ENCODE measurements around the gene TLL1. TPM values are rescaled to one million over a fixed set of nuclear protein-coding genes. Genes with fewer than 3 reads are reported as not detected.

Gene TLL1
- total and polyA plus RNA-seq, 2 of the 13 experiments (the other 11 are each of a cell fraction or from before 2014, with no cell fraction given): not detected

DNA sequence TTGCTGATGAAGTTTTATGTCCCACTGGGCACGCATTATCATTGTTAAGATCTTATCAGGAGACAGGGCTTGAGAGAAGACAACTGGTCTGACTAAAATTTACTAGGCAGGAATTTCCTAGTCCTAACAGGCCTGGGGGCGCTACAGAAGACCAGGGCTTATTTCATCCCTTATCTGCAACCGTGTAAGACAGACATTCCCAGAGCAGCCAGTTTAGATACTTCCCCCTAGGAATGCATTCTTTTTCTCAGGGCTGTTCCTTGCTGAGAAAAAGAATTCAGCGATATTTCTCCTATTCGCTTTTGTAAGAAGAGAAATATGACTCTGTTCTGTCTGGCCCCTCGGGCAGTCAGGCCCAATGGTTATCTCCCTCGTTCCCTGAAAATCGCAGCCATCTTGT is 93.8 kb downstream of the TLL1 start:
- ATAC-seq (no peak), DNase-seq (ENCODE audit: low spot score) (no peak), FAIRE-seq (no peak)
- Histone ChIP-seq H3K4me3 (replicated peaks in 1 of 3; ENCODE audit: insufficient read depth in 1 of 3, low read depth in 2 of 3, low read length in 3 of 3) (no peak overlapping the region), H3K36me3 (replicated peaks in 1 of 2; ENCODE audit: control insufficient read depth in 1 of 2, insufficient read depth in 2 of 2, low read length in 2 of 2) (no peaks in the 10 kb centered on the region), H3K27ac (ENCODE audit: extremely low read length, insufficient read depth, low read length) (no peak overlapping the region), H3K9ac (ENCODE audit: insufficient read depth, low read depth, low read length) (no peak overlapping the region), H2AFZ (ENCODE audit: low read length) (no peak overlapping the region), H3K9me3 (ENCODE audit: low read length) (no peaks in the 10 kb centered on the region), H3K4me1 (ENCODE audit: insufficient read depth, low read length) (no peaks in the 10 kb centered on the region), H4K20me1 (ENCODE audit: insufficient read depth, low read length) (no peaks in the 10 kb centered on the region), H3K27me3 (ENCODE audit: control insufficient read depth in 1 of 2, insufficient read depth in 2 of 2, low read length in 2 of 2) (no peaks in the 10 kb centered on the region), H3K79me2 (ENCODE audit: insufficient read depth, low read length) (no peaks in the 10 kb centered on the region), H3K4me2 (ENCODE audit: low read depth, low read length) (no peak overlapping the region)
- TF ChIP-seq ZNF816 (CRISPR knock-in tag; IDR thresholded peaks at IDR 0.05; ENCODE audit: borderline replicate concordance): no peak
- TF ChIP-seq, protein P1, sequence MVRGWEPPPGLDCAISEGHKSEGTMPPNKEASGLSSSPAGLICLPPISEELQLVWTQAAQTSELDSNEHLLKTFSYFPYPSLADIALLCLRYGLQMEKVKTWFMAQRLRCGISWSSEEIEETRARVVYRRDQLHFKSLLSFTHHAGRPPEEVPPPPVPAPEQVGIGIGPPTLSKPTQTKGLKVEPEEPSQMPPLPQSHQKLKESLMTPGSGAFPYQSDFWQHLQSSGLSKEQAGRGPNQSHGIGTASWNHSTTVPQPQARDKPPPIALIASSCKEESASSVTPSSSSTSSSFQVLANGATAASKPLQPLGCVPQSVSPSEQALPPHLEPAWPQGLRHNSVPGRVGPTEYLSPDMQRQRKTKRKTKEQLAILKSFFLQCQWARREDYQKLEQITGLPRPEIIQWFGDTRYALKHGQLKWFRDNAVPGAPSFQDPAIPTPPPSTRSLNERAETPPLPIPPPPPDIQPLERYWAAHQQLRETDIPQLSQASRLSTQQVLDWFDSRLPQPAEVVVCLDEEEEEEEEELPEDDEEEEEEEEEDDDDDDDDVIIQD (CRISPR knock-in tag; IDR thresholded peaks at IDR 0.05; ENCODE audit: low read depth): no peak
- no peak for TF ChIP-seq ZNF670 (CRISPR knock-in tag; IDR thresholded peaks at IDR 0.05; ENCODE audit: borderline replicate concordance)
- TF ChIP-seq GATA4 (IDR thresholded peaks at IDR 0.05; ENCODE audit: borderline replicate concordance, low read depth): no peak
- TF ChIP-seq FOXC1 (CRISPR knock-in tag; IDR thresholded peaks at IDR 0.05; ENCODE audit: borderline replicate concordance): no peak
- no peak for TF ChIP-seq SIN3B (IDR thresholded peaks at IDR 0.05; ENCODE audit: low read length)
- no peak for TF ChIP-seq ZNF549 (CRISPR knock-in tag; IDR thresholded peaks at IDR 0.05)
- no peak for TF ChIP-seq THAP9 (CRISPR knock-in tag; IDR thresholded peaks at IDR 0.05; ENCODE audit: borderline replicate concordance)
- no peak for TF ChIP-seq ZNF44 (CRISPR knock-in tag; IDR thresholded peaks at IDR 0.05)
- TF ChIP-seq NCOA2 (CRISPR knock-in tag; IDR thresholded peaks at IDR 0.05): no peak
- no peak for TF ChIP-seq ZIK1 (CRISPR knock-in tag; IDR thresholded peaks at IDR 0.05; ENCODE audit: borderline replicate concordance, low read depth)
- TF ChIP-seq KDM4B (CRISPR knock-in tag; IDR thresholded peaks at IDR 0.05): no peak
- TF ChIP-seq ZFP1 (CRISPR knock-in tag; IDR thresholded peaks at IDR 0.05): no peak
- no peak for TF ChIP-seq ZNF484 (CRISPR knock-in tag; IDR thresholded peaks at IDR 0.05; ENCODE audit: borderline replicate concordance, low read depth)
- TF ChIP-seq MZF1 (CRISPR knock-in tag; IDR thresholded peaks at IDR 0.05; ENCODE audit: borderline replicate concordance): no peak
- no TSS peak for BruUV-seq (replicated peaks)
- WGBS (ENCODE audit: low lambda C conversion rate): 18% methylated on average over 8 of the region's 8 CpGs
- intact Hi-C loops (cut with micrococcal nuclease; ENCODE audit: unreplicated experiment) (no loop called here), in situ Hi-C loops (cut with HindIII; ENCODE audit: extremely low pct_ligation_motif_present, low pct_unique_long_range_greater_than_20kb) (no loop called here)
- ChIA-PET CTCF (ENCODE audit: low intra/inter-chr PET ratio, low total read pairs) (no interaction called here), POLR2A (no interaction called here)

Measured in HepG2 (cell line).